ENCODE results near the gene CAMTA1. TPM values are rescaled to one million over a fixed set of nuclear protein-coding genes. Genes with fewer than 3 reads are reported as not detected.

Gene CAMTA1
- polyA plus RNA-seq, 1 donor (not counting 4 experiments of a cell fraction or from before 2014, with no cell fraction given): 51.4 TPM

DNA sequence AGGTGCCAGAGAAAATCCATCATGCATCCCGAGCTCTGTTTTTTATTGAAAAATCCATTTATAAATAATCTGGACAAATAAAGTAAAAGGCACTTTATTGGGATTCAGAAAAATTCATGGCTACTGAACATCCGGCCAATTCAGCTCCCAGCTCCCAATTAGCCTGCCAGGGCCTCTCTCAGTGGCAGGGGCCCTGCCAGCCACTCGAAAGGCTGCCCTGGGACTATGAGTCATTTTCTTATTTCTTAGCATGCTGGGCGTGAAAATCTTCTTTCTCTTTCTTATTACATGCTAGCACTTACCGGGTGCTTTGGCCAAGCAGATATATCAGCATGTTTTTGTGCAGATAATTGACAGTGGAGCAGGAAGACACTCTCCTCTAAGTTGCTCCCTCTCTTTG lies 283.3 kb downstream of the CAMTA1 start:
- Histone ChIP-seq H2AFZ (ENCODE audit: control insufficient read depth, low read length) (no peak overlapping the region), H3K4me1 (ENCODE audit: control insufficient read depth, extremely low read depth, insufficient read depth, low read length) (peaks cover 2% of the 10 kb centered on the region), H3K27me3 (ENCODE audit: control insufficient read depth, extremely low read depth, insufficient read depth, low read length) (peaks cover 17% of the 10 kb centered on the region), H3K79me2 (ENCODE audit: control insufficient read depth, insufficient read depth, low read length) (no peaks in the 10 kb centered on the region), H3K9ac (ENCODE audit: control insufficient read depth, extremely low read depth, insufficient read depth, low read length) (no peak overlapping the region), H4K20me1 (ENCODE audit: control insufficient read depth, extremely low read depth, insufficient read depth, low read length) (no peaks in the 10 kb centered on the region), H3K4me2 (ENCODE audit: control insufficient read depth, extremely low read depth, insufficient read depth, low read depth, low read length) (no peak overlapping the region), H3K36me3 (ENCODE audit: control insufficient read depth in 2 of 2, extremely low read depth in 1 of 2, insufficient read depth in 2 of 2, low read length in 2 of 2) (no peaks in the 10 kb centered on the region), H3K9me3 (ENCODE audit: control insufficient read depth, low read depth, low read length) (no peaks in the 10 kb centered on the region), H3K4me3 (ENCODE audit: control insufficient read depth in 2 of 3, extremely low read depth in 1 of 3, insufficient read depth in 2 of 3, low read depth in 1 of 3, low read length in 3 of 3) (no peak overlapping the region), H3K27ac (ENCODE audit: control insufficient read depth, insufficient read depth, low read length) (no peak overlapping the region), H3K9me1 (ENCODE audit: control insufficient read depth, extremely low read depth, insufficient read depth, low read length) (no peaks in the 10 kb centered on the region)
- DNase-seq (ENCODE audit: low read depth, low spot score): no peak
- dilution Hi-C loops (cut with MboI; ENCODE audit: extremely low pct_ligation_motif_present, low sequenced_read_pairs): no loop called here
- no peak for TF ChIP-seq EZH2 (IDR thresholded peaks at IDR 0.05; ENCODE audit: low read length)
- TF ChIP-seq, protein P1, sequence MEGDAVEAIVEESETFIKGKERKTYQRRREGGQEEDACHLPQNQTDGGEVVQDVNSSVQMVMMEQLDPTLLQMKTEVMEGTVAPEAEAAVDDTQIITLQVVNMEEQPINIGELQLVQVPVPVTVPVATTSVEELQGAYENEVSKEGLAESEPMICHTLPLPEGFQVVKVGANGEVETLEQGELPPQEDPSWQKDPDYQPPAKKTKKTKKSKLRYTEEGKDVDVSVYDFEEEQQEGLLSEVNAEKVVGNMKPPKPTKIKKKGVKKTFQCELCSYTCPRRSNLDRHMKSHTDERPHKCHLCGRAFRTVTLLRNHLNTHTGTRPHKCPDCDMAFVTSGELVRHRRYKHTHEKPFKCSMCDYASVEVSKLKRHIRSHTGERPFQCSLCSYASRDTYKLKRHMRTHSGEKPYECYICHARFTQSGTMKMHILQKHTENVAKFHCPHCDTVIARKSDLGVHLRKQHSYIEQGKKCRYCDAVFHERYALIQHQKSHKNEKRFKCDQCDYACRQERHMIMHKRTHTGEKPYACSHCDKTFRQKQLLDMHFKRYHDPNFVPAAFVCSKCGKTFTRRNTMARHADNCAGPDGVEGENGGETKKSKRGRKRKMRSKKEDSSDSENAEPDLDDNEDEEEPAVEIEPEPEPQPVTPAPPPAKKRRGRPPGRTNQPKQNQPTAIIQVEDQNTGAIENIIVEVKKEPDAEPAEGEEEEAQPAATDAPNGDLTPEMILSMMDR (optimal IDR thresholded peaks at IDR 0.05 in 1 of 3, IDR thresholded peaks at IDR 0.05 in 1 of 3, conservative IDR thresholded peaks at IDR 0.05 in 1 of 3; ENCODE audit: extremely low read depth in 1 of 3, insufficient read depth in 2 of 3, low read length in 3 of 3): no peak
- no peak for FAIRE-seq

DNA sequence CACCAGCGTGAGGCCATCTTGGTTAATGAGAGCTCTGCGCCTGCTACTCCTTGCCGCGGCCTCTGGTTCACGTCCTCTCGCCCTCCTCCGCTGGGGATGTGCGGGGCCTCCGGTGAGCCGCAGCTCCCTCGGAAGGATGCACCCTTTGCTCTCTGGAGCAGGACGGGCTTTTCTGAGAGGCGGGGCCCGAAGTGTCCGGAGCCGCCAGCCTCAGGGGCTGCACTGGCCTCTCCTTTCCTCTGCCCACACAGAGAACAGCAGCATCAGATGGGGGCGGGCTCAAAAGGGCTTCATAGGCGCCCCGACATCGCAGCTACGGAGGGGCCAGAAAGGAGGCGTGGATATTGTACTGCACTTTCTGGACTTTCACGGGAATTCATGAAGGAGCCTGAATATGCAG lies 284.7 kb downstream of the CAMTA1 start:
- H3K27ac ChIP-seq (ENCODE audit: control insufficient read depth, insufficient read depth, low read length): no peak overlapping the region
- H2AFZ ChIP-seq (ENCODE audit: control insufficient read depth, low read length): no peak overlapping the region
- no peaks in the 10 kb centered on the region for H3K36me3 ChIP-seq (ENCODE audit: control insufficient read depth in 2 of 2, extremely low read depth in 1 of 2, insufficient read depth in 2 of 2, low read length in 2 of 2)
- H4K20me1 ChIP-seq (ENCODE audit: control insufficient read depth, extremely low read depth, insufficient read depth, low read length): no peaks in the 10 kb centered on the region
- peaks cover 10% of the 10 kb centered on the region for H3K27me3 ChIP-seq (ENCODE audit: control insufficient read depth, extremely low read depth, insufficient read depth, low read length)
- peak overlapping the region in 1 of 3 experiments; percentile 44 for H3K4me3 ChIP-seq (ENCODE audit: control insufficient read depth in 2 of 3, extremely low read depth in 1 of 3, insufficient read depth in 2 of 3, low read depth in 1 of 3, low read length in 3 of 3)
- peaks cover 2% of the 10 kb centered on the region for H3K4me1 ChIP-seq (ENCODE audit: control insufficient read depth, extremely low read depth, insufficient read depth, low read length)
- FAIRE-seq (no peak), DNase-seq (ENCODE audit: low read depth, low spot score) (no peak)
- peak overlapping the region; percentile 78 for H3K4me2 ChIP-seq (ENCODE audit: control insufficient read depth, extremely low read depth, insufficient read depth, low read depth, low read length)
- no peaks in the 10 kb centered on the region for H3K79me2 ChIP-seq (ENCODE audit: control insufficient read depth, insufficient read depth, low read length)
- H3K9me1 ChIP-seq (ENCODE audit: control insufficient read depth, extremely low read depth, insufficient read depth, low read length): no peaks in the 10 kb centered on the region
- no peak overlapping the region for H3K9ac ChIP-seq (ENCODE audit: control insufficient read depth, extremely low read depth, insufficient read depth, low read length)
- H3K9me3 ChIP-seq (ENCODE audit: control insufficient read depth, low read depth, low read length): no peaks in the 10 kb centered on the region
- TF ChIP-seq EZH2 (IDR thresholded peaks at IDR 0.05; ENCODE audit: low read length): no peak
- TF ChIP-seq, protein P1 (optimal IDR thresholded peaks at IDR 0.05 in 1 of 3, IDR thresholded peaks at IDR 0.05 in 1 of 3, conservative IDR thresholded peaks at IDR 0.05 in 1 of 3; ENCODE audit: extremely low read depth in 1 of 3, insufficient read depth in 2 of 3, low read length in 3 of 3): no peak
- dilution Hi-C loops (cut with MboI; ENCODE audit: extremely low pct_ligation_motif_present, low sequenced_read_pairs): no loop called here

Measured in keratinocyte (primary cell).